GM23248 (cell line): ENCODE results near the gene TFB1M. TPM values are rescaled to one million over a fixed set of nuclear protein-coding genes. Genes with fewer than 3 reads are reported as not detected.

Source experiments
- DNase-seq: peaks from one replicate; pipeline ENCODE4 v3.0.0-alpha.2; 2015
- H2AFZ ChIP-seq: fragments of 200-600 bp; sonication (generic); 2 replicates; pipeline ENCODE4 v1.6.1; 2016; ENCODE audit warnings: antibody characterized with exemption
- H3F3A ChIP-seq: fragments of 200-600 bp; sonication (generic); 2 replicates; pipeline ENCODE4 v1.6.1; 2016; ENCODE audit warnings: mild to moderate bottlenecking, antibody characterized with exemption, mixed run types; ENCODE audit not compliant: insufficient read depth
- H3K27ac ChIP-seq: fragments of 200-600 bp; sonication (generic); 2 replicates; pipeline ENCODE4 v1.5.1; 2016; ENCODE audit warnings: mild to moderate bottlenecking
- H3K27me3 ChIP-seq: fragments of 200-600 bp; sonication (generic); replicated peaks from 2 replicates; pipeline ENCODE4 v1.6.1; 2016; ENCODE audit warnings: mild to moderate bottlenecking; ENCODE audit not compliant: insufficient read depth
- H3K36me3 ChIP-seq: fragments of 200-600 bp; sonication (generic); 2 replicates; pipeline ENCODE4 v1.6.1; 2016; ENCODE audit warnings: low read depth, mild to moderate bottlenecking
- H3K4me1 ChIP-seq: fragments of 200-600 bp; sonication (generic); 2 replicates; pipeline ENCODE4 v1.6.1; 2016; ENCODE audit warnings: mild to moderate bottlenecking; ENCODE audit not compliant: insufficient read depth
- H3K4me2 ChIP-seq: fragments of 200-600 bp; sonication (generic); one replicate; pipeline ENCODE4 v1.6.1; 2016; ENCODE audit warnings: mild to moderate bottlenecking; ENCODE audit not compliant: unreplicated experiment
- H3K4me3 ChIP-seq: fragments of 200-600 bp; sonication (generic); 2 replicates; pipeline ENCODE4 v1.5.1; 2016; ENCODE audit warnings: mild to moderate bottlenecking
- H3K79me2 ChIP-seq: fragments of 200-600 bp; sonication (generic); 2 replicates; pipeline ENCODE4 v1.6.1; 2016; ENCODE audit warnings: mild to moderate bottlenecking; ENCODE audit not compliant: insufficient read depth
- H3K9ac ChIP-seq: fragments of 200-600 bp; sonication (generic); 2 replicates; pipeline ENCODE4 v1.6.1; 2016; ENCODE audit warnings: mild to moderate bottlenecking
- H3K9me2 ChIP-seq: fragments of 200-600 bp; sonication (generic); 2 replicates; pipeline ENCODE4 v1.6.1; 2016; ENCODE audit warnings: mixed run types, mild to moderate bottlenecking, moderate library complexity; ENCODE audit not compliant: insufficient read depth
- H3K9me3 ChIP-seq: fragments of 200-600 bp; sonication (generic); one replicate; pipeline ENCODE4 v1.6.1; 2017; ENCODE audit warnings: low read depth
- H4K20me1 ChIP-seq: fragments of 200-600 bp; sonication (generic); 2 replicates; pipeline ENCODE4 v1.6.0; 2016; ENCODE audit not compliant: insufficient read depth
- EZH2 ChIP-seq: fragments of 200-600 bp; sonication (generic); IDR thresholded peaks from 2 replicates; pipeline ENCODE4 v1.6.1; 2018; ENCODE audit warnings: antibody characterized with exemption, mild to moderate bottlenecking; ENCODE audit not compliant: insufficient read depth, poor library complexity, severe bottlenecking
- EZH2phosphoT487 ChIP-seq: fragments of 200-600 bp; sonication (generic); IDR thresholded peaks from 2 replicates; pipeline ENCODE4 v1.6.1; 2018; ENCODE audit warnings: antibody characterized with exemption, moderate library complexity, mild to moderate bottlenecking, low read depth; ENCODE audit not compliant: insufficient read depth
- WGBS, 2 experiments: methylation state at CpG; one replicate each; pipeline ENCODE4 v1.1.6; 2015 to 2017; ENCODE audit warnings: low lambda C conversion rate in 2 of 2, low coverage in 1 of 2; ENCODE audit errors: missing lambda C conversion rate in 2 of 2; 5-methylcytosine and 5-hydroxymethylcytosine counted together
- in situ Hi-C: fragments of 300-500 bp; cut with MboI; formaldehyde crosslinking; loops from 2 replicates; pipeline ENCODE4 v1.15.0; 2020
- polyA plus RNA-seq: library from polyadenylated mRNA; unstranded; fragments of >200 nt; fragmentation: Nextera tagmentation; extraction: Ambion mirVana; gene quantifications from 2 replicates; pipeline ENCODE4 v1.2.1, GENCODE V29; 2016
- total RNA-seq: library from RNA; depleted of rRNA; stranded (reverse); fragments of >200 nt; shearing (Covaris generic); gene quantifications from 2 replicates; pipeline ENCODE4 v1.2.3, GENCODE V29; 2014

The TFB1M gene
- total and polyA plus RNA-seq, 2 experiments from 2014 or later: 9.0 to 14.0 TPM

DNA sequence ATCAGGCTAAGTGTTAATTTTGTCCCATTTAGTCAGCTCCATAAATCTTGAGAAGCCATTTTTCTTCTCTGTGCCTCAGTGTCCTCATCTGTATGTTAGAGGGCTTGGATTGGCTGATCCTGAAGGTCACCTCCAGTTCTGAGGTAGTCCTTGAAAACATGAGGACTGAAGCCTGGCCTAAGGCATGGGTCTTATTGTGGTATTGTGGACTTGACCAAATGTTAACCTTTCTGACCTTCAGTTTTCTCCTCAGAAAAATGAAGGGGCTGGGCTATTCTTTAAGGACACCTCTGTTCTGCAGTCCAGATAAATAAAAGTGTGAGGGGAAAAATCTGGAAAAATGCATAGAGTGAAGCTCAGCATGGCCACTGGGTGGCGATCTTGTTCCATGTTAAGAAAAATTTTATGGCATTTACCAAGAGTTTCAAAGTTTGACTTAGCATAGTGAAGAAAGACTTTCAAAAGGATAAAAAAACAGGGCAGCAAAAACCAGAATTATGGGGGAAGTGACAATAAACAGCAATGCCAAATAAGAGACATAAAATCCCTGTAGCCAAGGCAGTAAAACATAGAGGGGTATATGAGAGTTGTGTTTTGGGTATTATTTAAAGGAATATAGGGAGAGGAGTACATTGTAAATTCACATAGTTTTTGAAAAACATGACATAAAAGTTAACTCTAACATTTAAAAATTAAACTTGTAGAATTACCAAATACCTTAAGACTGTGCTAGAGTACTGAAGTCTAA lies 13.2 kb upstream of the TFB1M start:
- no peaks in the 10 kb centered on the region for H3K79me2 ChIP-seq
- no peak overlapping the region for H3K9ac ChIP-seq
- in situ Hi-C loops: loop anchor here (10.0 to 25.0 kb wide), 2 partner anchors 167 to 1235 kb away; no protein-coding TSS in a partner anchor
- DNase-seq: peak; percentile 77
- no peaks in the 10 kb centered on the region for H4K20me1 ChIP-seq
- H3K36me3 ChIP-seq: no peaks in the 10 kb centered on the region
- no peak overlapping the region for H3K4me3 ChIP-seq
- TF ChIP-seq EZH2: no peak
- no peak for TF ChIP-seq EZH2phosphoT487
- H3K9me3 ChIP-seq: no peaks in the 10 kb centered on the region
- H3K27ac ChIP-seq: no peak overlapping the region
- H3K9me2 ChIP-seq: no peaks in the 10 kb centered on the region
- no peaks in the 10 kb centered on the region for H3F3A ChIP-seq
- 0% methylated on average over 1 of the region's 1 CpG for WGBS, 2 experiments
- H3K4me1 ChIP-seq: 0 out of 2 replicates have a peak, but pooled peaks cover 6% of the 10 kb centered on the region
- H2AFZ ChIP-seq: peak overlapping the region; percentile 42; the same call in 1 of the 2 replicates
- H3K4me2 ChIP-seq: no peak overlapping the region
- H3K27me3 ChIP-seq: no peaks in the 10 kb centered on the region

DNA sequence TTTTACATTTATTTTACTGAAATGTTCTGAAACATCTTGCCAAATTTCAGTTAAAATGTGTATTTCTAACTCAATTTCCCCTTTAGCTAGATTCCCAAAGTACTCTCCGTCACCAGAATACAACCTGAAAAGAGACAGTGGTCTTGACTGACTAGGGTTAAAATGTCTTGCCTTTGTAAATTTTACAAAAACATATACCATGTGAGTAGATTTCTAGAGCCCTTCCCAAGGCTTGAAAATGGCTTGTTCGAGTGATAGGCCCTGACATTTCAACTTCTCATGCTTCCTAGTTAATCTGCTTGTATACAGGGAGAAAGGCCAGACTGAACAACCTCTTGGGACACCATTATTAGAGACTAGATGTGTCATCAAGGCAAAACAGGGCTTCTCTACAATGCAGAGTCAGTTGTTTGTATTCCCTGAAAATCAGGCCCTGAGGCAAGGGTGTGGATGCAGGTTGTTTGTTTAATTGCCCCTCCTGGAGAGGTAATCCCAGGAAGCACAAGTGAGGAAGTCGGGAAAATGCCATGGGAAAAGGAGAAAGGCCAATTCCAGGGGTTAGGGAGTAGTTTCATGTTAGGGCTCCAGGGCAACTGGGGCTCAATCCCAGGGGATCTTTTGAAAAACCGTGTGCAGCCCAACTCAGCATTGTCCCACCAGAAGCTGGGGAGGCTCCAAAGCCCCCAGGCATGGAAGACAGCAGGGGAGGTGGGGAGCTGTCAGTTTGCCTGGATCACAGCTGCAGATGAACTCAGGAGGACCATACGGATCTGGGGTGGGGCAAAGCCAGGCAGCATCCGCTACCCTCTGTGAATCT lies 11.6 kb upstream of the TFB1M start:
- Histone ChIP-seq H3K4me3 (no peak overlapping the region), H3F3A (no peaks in the 10 kb centered on the region), H3K4me2 (no peak overlapping the region), H2AFZ (peak overlapping the region; percentile 29; the same call in 1 of the 2 replicates), H3K79me2 (no peaks in the 10 kb centered on the region), H3K9me2 (no peaks in the 10 kb centered on the region), H3K27me3 (no peaks in the 10 kb centered on the region), H3K4me1 (0 out of 2 replicates have a peak, but pooled peaks cover 6% of the 10 kb centered on the region), H3K36me3 (no peaks in the 10 kb centered on the region), H4K20me1 (no peaks in the 10 kb centered on the region), H3K9me3 (no peaks in the 10 kb centered on the region), H3K27ac (no peak overlapping the region), H3K9ac (no peak overlapping the region)
- in situ Hi-C loops: loop anchor here (10.0 to 25.0 kb wide), 2 partner anchors 169 to 1236 kb away; no protein-coding TSS in a partner anchor
- WGBS, 2 experiments: 86 to 89% methylated on average over 6 of the region's 6 CpGs
- DNase-seq: peak; percentile 15
- TF ChIP-seq EZH2phosphoT487 (no peak), EZH2 (no peak)

- H4K20me1 ChIP-seq: no peaks in the 10 kb centered on the region
- no peak overlapping the region for H2AFZ ChIP-seq
- in situ Hi-C loops: loop anchor here (10.0 to 25.0 kb wide), 2 partner anchors 170 to 1237 kb away; no protein-coding TSS in a partner anchor
- TF ChIP-seq EZH2phosphoT487: no peak
- no peak for TF ChIP-seq EZH2
- H3K79me2 ChIP-seq: no peaks in the 10 kb centered on the region
- no peak overlapping the region for H3K4me3 ChIP-seq
- no peak overlapping the region for H3K27ac ChIP-seq
- no peak overlapping the region for H3K4me2 ChIP-seq
- DNase-seq: no peak
- no peaks in the 10 kb centered on the region for H3F3A ChIP-seq
- H3K36me3 ChIP-seq: no peaks in the 10 kb centered on the region
- H3K9me2 ChIP-seq: no peaks in the 10 kb centered on the region
- H3K9me3 ChIP-seq: no peaks in the 10 kb centered on the region
- H3K4me1 ChIP-seq: 0 out of 2 replicates have a peak, but pooled peaks cover 6% of the 10 kb centered on the region
- H3K27me3 ChIP-seq: no peaks in the 10 kb centered on the region
- H3K9ac ChIP-seq: no peak overlapping the region
These were observed 10.7 kb upstream of the TFB1M start for GRCh38 chr6:155324993-155325392.

DNA sequence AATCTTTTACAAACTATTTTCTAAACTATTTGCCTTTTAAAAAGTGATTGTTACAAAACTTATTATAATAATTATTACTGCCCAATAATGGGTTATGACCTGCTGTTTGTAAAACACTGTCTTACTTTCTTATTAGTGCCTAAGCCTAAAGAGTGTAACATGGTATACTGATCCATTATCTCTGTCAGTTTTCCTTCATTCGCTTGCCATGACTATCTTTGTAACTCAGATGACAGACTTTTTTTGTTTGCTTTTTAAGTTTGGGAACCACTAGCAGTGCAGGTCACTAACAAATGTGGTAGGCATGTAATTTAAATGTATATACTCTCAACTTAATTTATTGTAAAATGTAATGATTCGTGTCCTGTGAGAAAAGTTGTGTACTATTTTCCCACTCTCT lies 9.9 kb upstream of the TFB1M start:
- Histone ChIP-seq H3F3A (no peaks in the 10 kb centered on the region), H4K20me1 (no peaks in the 10 kb centered on the region), H3K9me2 (no peaks in the 10 kb centered on the region), H3K4me3 (no peak overlapping the region), H3K4me1 (0 out of 2 replicates have a peak, but pooled peaks cover 6% of the 10 kb centered on the region), H3K79me2 (no peaks in the 10 kb centered on the region), H2AFZ (no peak overlapping the region), H3K9me3 (no peaks in the 10 kb centered on the region), H3K4me2 (no peak overlapping the region), H3K9ac (no peak overlapping the region), H3K27ac (no peak overlapping the region), H3K36me3 (no peaks in the 10 kb centered on the region), H3K27me3 (no peaks in the 10 kb centered on the region)
- no peak for DNase-seq
- in situ Hi-C loops: loop anchor here (10.0 kb wide), 1 partner anchor 171 kb away; no protein-coding TSS in a partner anchor
- 91 to 96% methylated on average over 2 of the region's 2 CpGs for WGBS, 2 experiments
- TF ChIP-seq EZH2: no peak
- no peak for TF ChIP-seq EZH2phosphoT487
